Stomach (tissue), 4 donors: ENCODE measurements around the gene TPP1.

Source experiments
- CTCF ChIP-seq, 7 experiments: fragments of 450-650 bp in 4 of 7; fragments of 200-600 bp in 3 of 7; sonication (generic) in 3 of 7; IDR thresholded peaks; one replicate each; pipeline ENCODE4 v1.5.1; 2016 to 2019; ENCODE audit warnings: antibody characterized with exemption in 7 of 7, control low read depth in 2 of 7, mild to moderate bottlenecking in 1 of 7
- EP300 ChIP-seq: sonication (generic); formaldehyde crosslinking; IDR thresholded peaks from one replicate; pipeline ENCODE4 v1.6.1; 2017; ENCODE audit warnings: antibody characterized with exemption
- POLR2A ChIP-seq, 4 donors: fragments of 450-650 bp; IDR thresholded peaks; one replicate each; pipeline ENCODE4 v1.6.1; 2016; ENCODE audit warnings: antibody characterized with exemption in 4 of 4, control low read depth in 2 of 4, mild to moderate bottlenecking in 1 of 4, moderate library complexity in 1 of 4
- POLR2AphosphoS5 ChIP-seq, 3 donors: sonication (generic); formaldehyde crosslinking; IDR thresholded peaks; one replicate each; pipeline ENCODE4 v1.6.1; 2016; ENCODE audit warnings: antibody characterized with exemption in 3 of 3

GRCh38 chr11:6664551-6664950, 45.3 kb upstream of the TPP1 start:
- no peak for TF ChIP-seq CTCF (IDR thresholded peaks at IDR 0.05)
- no peak for TF ChIP-seq POLR2A (IDR thresholded peaks at IDR 0.05)
- TF ChIP-seq POLR2AphosphoS5 (IDR thresholded peaks at IDR 0.05), result no peak
- TF ChIP-seq EP300, result no peak
